HFFc6 (cell line): ENCODE measurements around the gene GRXCR2. TPM values are rescaled to one million over a fixed set of nuclear protein-coding genes. Genes with fewer than 3 reads are reported as not detected.

ENCODE experiments used
- DNase-seq: peaks from one replicate; pipeline ENCODE4 v3.0.0-alpha.2; 2018
- H3K27ac Mint-ChIP-seq: 2 replicates; pipeline ENCODE4 v1.8.0; 2020; ENCODE audit warnings: mild to moderate bottlenecking, mixed read lengths
- H3K27me3 Mint-ChIP-seq: 2 replicates; pipeline ENCODE4 v1.8.0; 2021; ENCODE audit warnings: mild to moderate bottlenecking, moderate library complexity, mixed read lengths; ENCODE audit not compliant: insufficient read depth
- H3K36me3 Mint-ChIP-seq: 2 replicates; pipeline ENCODE4 v1.8.0; 2021; ENCODE audit warnings: low read depth, mixed read lengths
- H3K4me1 Mint-ChIP-seq: 2 replicates; pipeline ENCODE4 v1.8.0; 2020; ENCODE audit warnings: low read depth, mixed read lengths
- H3K4me3 Mint-ChIP-seq: 2 replicates; pipeline ENCODE4 v1.8.0; 2020; ENCODE audit warnings: mild to moderate bottlenecking, moderate library complexity, mixed read lengths
- H3K9me3 Mint-ChIP-seq: 2 replicates; pipeline ENCODE4 v1.8.0; 2020; ENCODE audit warnings: mild to moderate bottlenecking, mixed read lengths
- CTCF ChIP-seq: fragments of 200-600 bp; sonication (generic); IDR thresholded peaks from 2 replicates; pipeline ENCODE4 v1.5.0; 2021; ENCODE audit warnings: antibody characterized with exemption, mild to moderate bottlenecking
- total RNA-seq, 6 experiments: library from RNA; stranded (reverse); fragmentation: NEBNext Ultra II Directional; extraction: Animal tissue kit (Norgen Biotek cat#: 25700); gene quantifications; 2 replicates in 1 of 6; 3 replicates in 5 of 6; pipeline ENCODE4 v1.2.3, GENCODE V29; 2021

The GRXCR2 gene
- total RNA-seq, 6 experiments from 2014 or later = not detected

- Mint-ChIP-seq H3K9me3 (no peaks in the 10 kb centered on the region), H3K36me3 (no peaks in the 10 kb centered on the region), H3K27ac (peak overlapping the region; percentile 88), H3K4me3 (peak overlapping the region; percentile 78), H3K27me3 (no peaks in the 10 kb centered on the region; the same call in 1 of the 2 replicates), H3K4me1 (peaks cover 25% of the 10 kb centered on the region)
- TF ChIP-seq CTCF = no peak
- no peak for DNase-seq
Measured at GRCh38 chr5:145855763-145856267, 17.0 kb downstream of the GRXCR2 start.

- Mint-ChIP-seq H3K4me3 (no peak overlapping the region), H3K36me3 (no peaks in the 10 kb centered on the region), H3K27ac (peak overlapping the region; percentile 46; the same call in 1 of the 2 replicates)
Measured at GRCh38 chr5:145854651-145855258, 18.1 kb downstream of the GRXCR2 start.

GRCh38 chr5:145853781-145854376 lies 18.9 kb downstream of the GRXCR2 start:
- H3K36me3 Mint-ChIP-seq = no peaks in the 10 kb centered on the region
- H3K4me1 Mint-ChIP-seq = peaks cover 33% of the 10 kb centered on the region
- no peak for TF ChIP-seq CTCF
- no peak overlapping the region for H3K4me3 Mint-ChIP-seq
- no peak overlapping the region for H3K27ac Mint-ChIP-seq
- no peak for DNase-seq
- no peaks in the 10 kb centered on the region for H3K9me3 Mint-ChIP-seq
- H3K27me3 Mint-ChIP-seq = no peaks in the 10 kb centered on the region

More at GRCh38 chr5:145854651-145855258, 18.1 kb downstream of the GRXCR2 start:
- no peak for TF ChIP-seq CTCF
- Mint-ChIP-seq H3K4me1 (peaks cover 25% of the 10 kb centered on the region), H3K27me3 (no peaks in the 10 kb centered on the region; the same call in 1 of the 2 replicates), H3K9me3 (no peaks in the 10 kb centered on the region)
- DNase-seq = peak; percentile 64

GRCh38 chr5:145852990-145853389 lies 19.8 kb downstream of the GRXCR2 start:
- DNase-seq = no peak
- Mint-ChIP-seq H3K4me3 (no peak overlapping the region), H3K4me1 (peaks cover 42% of the 10 kb centered on the region), H3K9me3 (no peaks in the 10 kb centered on the region), H3K27me3 (no peaks in the 10 kb centered on the region), H3K27ac (no peak overlapping the region), H3K36me3 (no peaks in the 10 kb centered on the region)
- TF ChIP-seq CTCF = no peak

GRCh38 chr5:145848854-145849253 lies 24.0 kb downstream of the GRXCR2 start:
- 0 out of 2 replicates have a peak overlapping the region, but pooled peaks have one; percentile 20 for H3K4me3 Mint-ChIP-seq
- no peaks in the 10 kb centered on the region for H3K27me3 Mint-ChIP-seq
- H3K36me3 Mint-ChIP-seq = no peaks in the 10 kb centered on the region
- TF ChIP-seq CTCF = no peak
- peak overlapping the region; percentile 60 for H3K27ac Mint-ChIP-seq
- H3K9me3 Mint-ChIP-seq = no peaks in the 10 kb centered on the region
- peak; percentile 69 for DNase-seq
- peaks cover 29% of the 10 kb centered on the region for H3K4me1 Mint-ChIP-seq
